ENCODE results near the gene PCDHGA6. TPM values are rescaled to one million over a fixed set of nuclear protein-coding genes. Genes with fewer than 3 reads are reported as not detected.
A peak's percentile ranks its signal among the peaks of the same experiment; 100 is the strongest.
"Not testable (repeated sequence)": the region's sequence is repeated elsewhere in the genome, so short reads cannot be mapped to it uniquely, and the experiment has no call there.

Gene PCDHGA6
- total RNA-seq, 2 experiments from 2014 or later, result 0.11 TPM; not detected in 1

- Histone ChIP-seq H3K27ac (ENCODE audit: low read depth in 1 of 2, low read length in 2 of 2) (no peak overlapping the region), H3K4me3 (ENCODE audit: low read length) (no peak overlapping the region), H3K27me3 (ENCODE audit: control insufficient read depth in 1 of 2, insufficient read depth in 2 of 2, low read length in 2 of 2) (peaks cover 55 to 65% of the 10 kb centered on the region in 2 experiments), H3K9me3 (ENCODE audit: control insufficient read depth in 1 of 2, insufficient read depth in 1 of 2, low read length in 2 of 2) (peaks cover 28 to 47% of the 10 kb centered on the region in 2 experiments), H3K4me1 (ENCODE audit: insufficient read depth, low read length) (peaks cover 2% of the 10 kb centered on the region), H3K36me3 (ENCODE audit: insufficient read depth, low read length) (no peaks in the 10 kb centered on the region)
- DNase-seq (no peak), ATAC-seq (ENCODE audit: poor library complexity) (no peak)
- Mint-ChIP-seq H3K36me3 (ENCODE audit: low read depth) (peaks cover 44% of the 10 kb centered on the region), H3K27me3 (peaks cover 90% of the 10 kb centered on the region), H3K27ac (no peak overlapping the region), H3K4me1 (ENCODE audit: low read depth) (no peaks in the 10 kb centered on the region), H3K4me3 (no peak overlapping the region), H3K9me3 (peaks cover 19% of the 10 kb centered on the region)
- ChIA-PET CTCF (no interaction called here), POLR2A (no interaction called here)
- TF ChIP-seq CTCF (IDR thresholded peaks at IDR 0.05), result no peak
- intact Hi-C loops (cut with DNase I, micrococcal nuclease), result no loop called here
These were observed 28.4 kb upstream of the PCDHGA6 start for GRCh38 chr5:141345327-141345726.

- Histone ChIP-seq H3K27me3 (ENCODE audit: control insufficient read depth in 1 of 2, insufficient read depth in 2 of 2, low read length in 2 of 2) (peaks cover 60 to 72% of the 10 kb centered on the region in 2 experiments), H3K9me3 (ENCODE audit: control insufficient read depth in 1 of 2, insufficient read depth in 1 of 2, low read length in 2 of 2) (peaks cover 33 to 45% of the 10 kb centered on the region in 2 experiments)
- CTCF ChIA-PET; H3K36me3 ChIP-seq (ENCODE audit: insufficient read depth, low read length); H3K4me3 ChIP-seq (ENCODE audit: low read length); H3K4me1 ChIP-seq (ENCODE audit: insufficient read depth, low read length); H3K4me3 Mint-ChIP-seq; H3K27ac ChIP-seq (ENCODE audit: low read depth in 1 of 2, low read length in 2 of 2); ATAC-seq (ENCODE audit: poor library complexity); POLR2A ChIA-PET; H3K27ac Mint-ChIP-seq; DNase-seq; intact Hi-C loops (cut with DNase I, micrococcal nuclease); H3K4me1 Mint-ChIP-seq (ENCODE audit: low read depth): not testable (repeated sequence)
- Mint-ChIP-seq H3K9me3 (peaks cover 21% of the 10 kb centered on the region), H3K27me3 (peaks cover 94% of the 10 kb centered on the region), H3K36me3 (ENCODE audit: low read depth) (peaks cover 43% of the 10 kb centered on the region)
These were observed 27.7 kb upstream of the PCDHGA6 start for GRCh38 chr5:141346017-141346416.

GRCh38 chr5:141349917-141350619 is 23.6 kb upstream of the PCDHGA6 start, which contains the start of gene PCDHGB1:
Gene PCDHGB1, plus strand, starts transcription at chr5:141350099. Its CDS starts 162 bp downstream, at chr5:141350261.
- no peak for TF ChIP-seq CTCF (IDR thresholded peaks at IDR 0.05)
- peaks cover 57 to 70% of the 10 kb centered on the region in 2 experiments for H3K27me3 ChIP-seq (ENCODE audit: control insufficient read depth in 1 of 2, insufficient read depth in 2 of 2, low read length in 2 of 2)
- ChIA-PET POLR2A (no interaction called here), CTCF (interaction anchor here (1.2 to 1.9 kb wide), 5 partner anchors 11 to 128 kb away, joined by 3 to 7 read pairs (median 3); partner anchors contain the start of genes PCDHGA1, PCDHGA2, PCDHGB3 and TAF7)
- Mint-ChIP-seq H3K9me3 (peaks cover 15% of the 10 kb centered on the region), H3K4me3 (no peak within 1 kb of the TSS), H3K27ac (no peak within 1 kb of the TSS), H3K4me1 (ENCODE audit: low read depth) (no peaks in the 10 kb centered on the region), H3K27me3 (peaks cover 92% of the 10 kb centered on the region), H3K36me3 (ENCODE audit: low read depth) (peaks cover 25% of the 10 kb centered on the region)
- peak within 1 kb of the TSS; percentile 2 for H3K4me3 ChIP-seq (ENCODE audit: low read length)
- DNase-seq (peak in 6 of 14 experiments; percentile 11 to 57 (median 40)), ATAC-seq (ENCODE audit: poor library complexity) (peak; percentile 54)
- peaks cover 5% of the 10 kb centered on the region for H3K4me1 ChIP-seq (ENCODE audit: insufficient read depth, low read length)
- H3K36me3 ChIP-seq (ENCODE audit: insufficient read depth, low read length), result no peaks in the 10 kb centered on the region
- no peak within 1 kb of the TSS for H3K27ac ChIP-seq (ENCODE audit: low read depth in 1 of 2, low read length in 2 of 2)
- intact Hi-C loops (cut with DNase I, micrococcal nuclease), result no loop called here
- H3K9me3 ChIP-seq (ENCODE audit: control insufficient read depth in 1 of 2, insufficient read depth in 1 of 2, low read length in 2 of 2), result peaks cover 22 to 52% of the 10 kb centered on the region in 2 experiments
